Glutamatergic neuron (in vitro differentiated cells): ENCODE data around the gene ECPAS. TPM values are rescaled to one million over a fixed set of nuclear protein-coding genes. Genes with fewer than 3 reads are reported as not detected.

Experiments used
- DNase-seq: peaks from one replicate; pipeline ENCODE4 v3.0.0; 2022
- H3K27ac Mint-ChIP-seq: one replicate; pipeline ENCODE4 v1.8.0; 2020; ENCODE audit warnings: mild to moderate bottlenecking, mixed read lengths, inconsistent platforms; ENCODE audit not compliant: unreplicated experiment
- H3K27me3 Mint-ChIP-seq: one replicate; pipeline ENCODE4 v1.8.0; 2020; ENCODE audit warnings: mild to moderate bottlenecking, moderate library complexity, mixed read lengths, inconsistent platforms; ENCODE audit not compliant: unreplicated experiment
- H3K36me3 Mint-ChIP-seq: one replicate; pipeline ENCODE4 v1.8.0; 2020; ENCODE audit warnings: mild to moderate bottlenecking, mixed read lengths, inconsistent platforms; ENCODE audit not compliant: unreplicated experiment
- H3K4me1 Mint-ChIP-seq: one replicate; pipeline ENCODE4 v1.8.0; 2020; ENCODE audit warnings: mild to moderate bottlenecking, low read depth, mixed read lengths, inconsistent platforms; ENCODE audit not compliant: unreplicated experiment
- H3K4me3 Mint-ChIP-seq: one replicate; pipeline ENCODE4 v1.8.0; 2020; ENCODE audit warnings: mild to moderate bottlenecking, mixed read lengths, inconsistent platforms; ENCODE audit not compliant: unreplicated experiment
- H3K9me3 Mint-ChIP-seq: one replicate; pipeline ENCODE4 v1.8.0; 2020; ENCODE audit warnings: mild to moderate bottlenecking, moderate library complexity, mixed read lengths, inconsistent platforms; ENCODE audit not compliant: unreplicated experiment
- CTCF ChIP-seq: fragments of 200-600 bp; sonication (generic); IDR thresholded peaks from one replicate; pipeline ENCODE4 v1.5.0; 2021; ENCODE audit not compliant: partially characterized antibody, unreplicated experiment
- total RNA-seq: library from RNA; stranded (reverse); fragmentation: NEBNext Ultra II Directional; extraction: Animal tissue kit (Norgen Biotek cat#: 25700); gene quantifications from one replicate; pipeline ENCODE4 v1.2.1, GENCODE V29; 2021; ENCODE audit not compliant: unreplicated experiment

The ECPAS gene
- total RNA-seq, 1 donor from 2014 or later: 53.5 TPM

DNA sequence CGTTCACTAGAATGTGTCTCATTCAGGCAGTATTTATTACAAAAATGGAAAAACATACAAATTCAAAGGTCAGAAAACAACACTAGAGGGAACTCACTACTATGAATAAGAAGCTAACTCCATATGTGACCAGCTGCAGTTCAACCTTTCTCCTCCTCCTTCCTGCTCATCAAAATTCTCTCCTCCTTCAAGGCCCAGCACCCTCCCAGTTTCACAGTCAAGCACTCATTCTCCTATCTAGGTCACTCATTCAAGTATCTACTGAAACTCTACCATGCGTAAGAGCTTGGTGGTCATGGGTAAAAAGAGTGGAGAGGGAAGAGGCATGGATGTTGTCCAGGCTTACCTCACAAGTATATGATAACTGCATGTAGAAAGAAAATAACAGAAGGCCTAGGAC is 27.7 kb downstream of the ECPAS start:
- Mint-ChIP-seq H3K36me3 (peaks cover 2% of the 10 kb centered on the region), H3K9me3 (no peaks in the 10 kb centered on the region), H3K27ac (no peak overlapping the region), H3K4me3 (no peak overlapping the region), H3K4me1 (peaks cover 5% of the 10 kb centered on the region), H3K27me3 (no peaks in the 10 kb centered on the region)
- DNase-seq: no peak
- no peak for TF ChIP-seq CTCF

GRCh38 chr9:111455638-111456037 is 28.5 kb downstream of the ECPAS start:
- no peaks in the 10 kb centered on the region for H3K36me3 Mint-ChIP-seq

GRCh38 chr9:111454751-111455150 is 29.4 kb downstream of the ECPAS start:
- H3K27ac Mint-ChIP-seq: no peak overlapping the region
- DNase-seq: no peak
- no peaks in the 10 kb centered on the region for H3K9me3 Mint-ChIP-seq
- peaks cover 5% of the 10 kb centered on the region for H3K4me1 Mint-ChIP-seq
- TF ChIP-seq CTCF: no peak
- no peaks in the 10 kb centered on the region for H3K27me3 Mint-ChIP-seq
- no peak overlapping the region for H3K4me3 Mint-ChIP-seq
- H3K36me3 Mint-ChIP-seq: no peaks in the 10 kb centered on the region

More at GRCh38 chr9:111455638-111456037, 28.5 kb downstream of the ECPAS start:
- TF ChIP-seq CTCF: no peak
- H3K4me3 Mint-ChIP-seq: no peak overlapping the region
- H3K27me3 Mint-ChIP-seq: no peaks in the 10 kb centered on the region
- H3K4me1 Mint-ChIP-seq: peaks cover 5% of the 10 kb centered on the region
- no peaks in the 10 kb centered on the region for H3K9me3 Mint-ChIP-seq
- no peak for DNase-seq
- no peak overlapping the region for H3K27ac Mint-ChIP-seq

GRCh38 chr9:111451570-111451969 is 32.6 kb downstream of the ECPAS start:
- Mint-ChIP-seq H3K4me3 (no peak overlapping the region), H3K27ac (no peak overlapping the region), H3K27me3 (no peaks in the 10 kb centered on the region), H3K4me1 (peaks cover 3% of the 10 kb centered on the region), H3K9me3 (no peaks in the 10 kb centered on the region), H3K36me3 (no peaks in the 10 kb centered on the region)
- TF ChIP-seq CTCF: no peak
- no peak for DNase-seq

DNA sequence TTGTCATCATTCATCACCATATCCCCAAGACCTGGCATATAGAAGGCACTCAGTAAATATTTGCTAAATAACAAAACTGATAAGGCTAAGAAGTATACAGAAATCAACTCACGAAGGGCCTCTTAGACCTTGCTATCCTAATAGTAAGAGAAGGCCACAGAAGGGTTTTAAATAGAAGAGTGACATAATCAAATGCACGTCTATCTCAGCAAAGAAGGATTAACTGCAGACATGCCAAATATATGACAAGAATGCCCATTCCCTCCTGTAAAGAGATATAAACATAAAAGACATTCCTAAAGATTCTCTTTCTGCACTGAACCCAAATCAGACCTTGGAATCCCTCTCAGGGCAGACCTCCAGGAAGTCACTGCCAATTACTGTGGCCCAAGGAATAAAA is 34.1 kb downstream of the ECPAS start:
- Mint-ChIP-seq H3K36me3 (no peaks in the 10 kb centered on the region), H3K27me3 (no peaks in the 10 kb centered on the region), H3K9me3 (no peaks in the 10 kb centered on the region), H3K4me1 (no peaks in the 10 kb centered on the region), H3K4me3 (no peak overlapping the region), H3K27ac (no peak overlapping the region)
- DNase-seq: no peak
- no peak for TF ChIP-seq CTCF
